K562 (cell line): ENCODE measurements around the gene LTBP1. TPM values are rescaled to one million over a fixed set of nuclear protein-coding genes. Genes with fewer than 3 reads are reported as not detected.

Source experiments
- ATAC-seq: fragments of 200-7000 bp; cut with Tn5 transposase; 3 replicates; pipeline ENCODE4 v1.9.1; 2020; ENCODE audit warnings: moderate library complexity
- BruUV-seq: library from RNA; stranded (reverse); fragments of 400-500 nt; replicated peaks from 2 replicates; lab custom pipeline; 2021; lab: Mats Ljungman, UMichigan
- CTCF ChIA-PET: fragments of 300-600 bp; formaldehyde crosslinking; extraction: SDS; loops from one replicate; lab custom pipeline; 2021; ENCODE audit warnings: low intra/inter-chr PET ratio; lab: Yijun Ruan, JAX
- POLR2A ChIA-PET: fragments of 300-600, 350-650 bp; sonication (Branson Sonifier 250); formaldehyde crosslinking; extraction: SDS; loops from one replicate; lab custom pipeline; 2021; ENCODE audit warnings: antibody characterized with exemption, inconsistent platforms; lab: Yijun Ruan, JAX
- DNase-seq, 4 experiments: peaks; one replicate each; pipeline versions ENCODE4 v3.0.0 to v3.0.0-alpha.2; 2011 to 2018; ENCODE audit warnings: low spot score in 3 of 4, mixed read lengths in 3 of 4; ENCODE audit errors: extremely low read depth in 1 of 4
- FAIRE-seq: peaks from 2 replicates; lab custom pipeline; 2011; peaks lifted over from hg19 to GRCh38; lab: Jason Lieb, UNC
- H2AFZ ChIP-seq: 2 replicates; pipeline ENCODE4 v1.6.0; 2011; ENCODE audit warnings: low read depth, low read length, control low read depth, inconsistent platforms
- H3K27ac ChIP-seq: fragments of 200-600 bp; 3 replicates; pipeline ENCODE4 v1.8.0; 2011; ENCODE audit warnings: low read depth, mild to moderate bottlenecking, control low read depth, inconsistent platforms, low read length, moderate library complexity, mixed read lengths; ENCODE audit errors: extremely low read depth
- H3K27me3 ChIP-seq, 2 experiments: fragments of 300-600 bp in 1 of 2; 2 replicates in 1 of 2; 3 replicates in 1 of 2; pipeline versions ENCODE4 v1.6.0 to v1.8.0; 2011; ENCODE audit warnings: inconsistent platforms in 2 of 2, low read length in 2 of 2, mild to moderate bottlenecking in 1 of 2, mixed read lengths in 1 of 2, moderate library complexity in 1 of 2; ENCODE audit not compliant: control insufficient read depth in 2 of 2, insufficient read depth in 2 of 2
- H3K36me3 ChIP-seq: fragments of 300-600 bp; 3 replicates; pipeline ENCODE4 v1.8.0; 2011; ENCODE audit warnings: mild to moderate bottlenecking, low read length, inconsistent platforms; ENCODE audit not compliant: control insufficient read depth, insufficient read depth
- H3K4me1 ChIP-seq, 2 experiments: fragments of 200-600 bp in 1 of 2; replicated peaks in 1 of 2; 2 replicates in 1 of 2; 3 replicates in 1 of 2; pipeline versions ENCODE4 v1.5.1 to v1.8.0; 2011; ENCODE audit warnings: inconsistent platforms in 2 of 2, low read length in 2 of 2, mild to moderate bottlenecking in 1 of 2, mixed read lengths in 1 of 2, moderate library complexity in 1 of 2; ENCODE audit not compliant: control insufficient read depth in 2 of 2, insufficient read depth in 2 of 2
- H3K4me2 ChIP-seq: 2 replicates; pipeline ENCODE4 v1.6.1; 2011; ENCODE audit warnings: low read length, control low read depth, inconsistent platforms, mixed read lengths; ENCODE audit not compliant: insufficient read depth
- H3K4me3 ChIP-seq: fragments of 200-600 bp; sonication (generic), shearing (Covaris generic); 2 replicates; pipeline ENCODE4 v1.5.1; 2016; ENCODE audit warnings: control low read depth, inconsistent platforms
- H3K79me2 ChIP-seq: fragments of 200-600 bp; 3 replicates; pipeline ENCODE4 v1.8.0; 2011; ENCODE audit warnings: low read length, inconsistent platforms; ENCODE audit not compliant: control insufficient read depth, insufficient read depth
- H3K9ac ChIP-seq, 2 experiments: 2 replicates each; pipeline versions ENCODE4 v1.6.0 to v1.6.1; 2011; ENCODE audit warnings: low read depth in 2 of 2, low read length in 2 of 2, control low read depth in 1 of 2, inconsistent platforms in 1 of 2, mild to moderate bottlenecking in 1 of 2, mixed read lengths in 1 of 2; ENCODE audit not compliant: insufficient read depth in 1 of 2
- H3K9me1 ChIP-seq: one replicate; pipeline ENCODE4 v1.6.0; 2011; ENCODE audit warnings: inconsistent platforms, mild to moderate bottlenecking, low read length, moderate library complexity; ENCODE audit not compliant: control insufficient read depth, insufficient read depth
- H3K9me3 ChIP-seq: replicated peaks from 2 replicates; pipeline ENCODE4 v1.5.1; 2011; ENCODE audit warnings: low read depth, low read length, inconsistent platforms; ENCODE audit not compliant: control insufficient read depth, insufficient read depth
- H4K20me1 ChIP-seq: replicated peaks from 2 replicates; pipeline ENCODE4 v1.6.1; 2011; ENCODE audit warnings: low read length, inconsistent platforms, mixed read lengths; ENCODE audit not compliant: control insufficient read depth, insufficient read depth
- CEBPG ChIP-seq, 3 experiments: fragments of 200-800 bp in 1 of 3; sonication (Bioruptor generic) in 1 of 3; sonication (generic) in 1 of 3; formaldehyde crosslinking in 1 of 3; IDR thresholded peaks in 2 of 3; conservative IDR thresholded peaks in 1 of 3; 2 replicates each; pipeline versions ENCODE4 v1.6.1 to v1.8.0; 2016 to 2022; ENCODE audit warnings: missing compliant biosample characterization in 2 of 3, missing genetic modification characterization in 2 of 3, mild to moderate bottlenecking in 1 of 3, missing genetic modification reagents in 1 of 3
- CHD4 ChIP-seq: fragments of 200-600 bp; sonication (generic); IDR thresholded peaks from 3 replicates; pipeline ENCODE4 v1.6.1; 2012; ENCODE audit warnings: low read depth, mild to moderate bottlenecking, mixed read lengths, low read length, inconsistent platforms; ENCODE audit not compliant: insufficient read depth, insufficient replicate concordance, poor library complexity, severe bottlenecking
- HDAC8 ChIP-seq: fragments of 450-650 bp; IDR thresholded peaks from 2 replicates; pipeline ENCODE4 v1.6.1; 2016; ENCODE audit warnings: mild to moderate bottlenecking, missing genetic modification characterization, moderate library complexity, missing compliant biosample characterization
- MAFG ChIP-seq: fragments of 450-650 bp; conservative IDR thresholded peaks from 2 replicates; pipeline ENCODE4 v1.6.1; 2016; ENCODE audit warnings: missing genetic modification characterization, missing compliant biosample characterization
- RNF219 ChIP-seq: fragments of 250-450 bp; sonication (Bioruptor Pico); IDR thresholded peaks from 2 replicates; pipeline ENCODE4 v1.5.0; 2022; ENCODE audit warnings: mild to moderate bottlenecking
- ZNF551 ChIP-seq: fragments of 250-450 bp; sonication (Bioruptor Pico); IDR thresholded peaks from 2 replicates; pipeline ENCODE4 v1.5.0; 2021; ENCODE audit warnings: mild to moderate bottlenecking, moderate library complexity
- WGBS: fragments of 100-300 bp; shearing (Covaris generic); methylation state at CpG from one replicate; pipeline ENCODE4 v1.1.6; 2016; ENCODE audit warnings: low coverage, mixed read lengths; ENCODE audit not compliant: insufficient coverage; ENCODE audit errors: missing lambda C conversion rate; 5-methylcytosine and 5-hydroxymethylcytosine counted together
- in situ Hi-C: fragments of 300-500 bp; cut with MboI; formaldehyde crosslinking; loops from 4 replicates; pipeline ENCODE4 v1.15.0; 2018; ENCODE audit warnings: inconsistent platforms, mixed read lengths
- intact Hi-C: fragments of 100-400 bp; cut with micrococcal nuclease; formaldehyde crosslinking; loops from 2 replicates; pipeline ENCODE4 v1.14.2; 2022
- polyA plus RNA-seq, 8 experiments: library from polyadenylated mRNA; depleted of rRNA in 4 of 8; stranded (reverse) in 5 of 8; unstranded in 3 of 8; fragments of >200 nt; fragmentation: Nextera tagmentation in 2 of 8; fragmentation: Illumina TruSeq in 1 of 8; extraction: Ambion mirVana in 2 of 8; extraction: Trizol in 1 of 8; gene quantifications; 2 replicates each; pipeline versions ENCODE4 v1.2.1 to v1.2.3, GENCODE V29; 2011 to 2014; ENCODE audit warnings: inconsistent platforms in 1 of 8, missing spikeins in 1 of 8
- total RNA-seq, 7 experiments: library from RNA; depleted of rRNA in 6 of 7; stranded (reverse); fragments of >200 nt in 6 of 7; fragmentation: Illumina TruSeq in 2 of 7; extraction: Trizol in 2 of 7; gene quantifications; 2 replicates each; pipeline versions ENCODE4 v1.2.1 to v1.2.3, GENCODE V29; 2011 to 2021; ENCODE audit warnings: low replicate concordance in 1 of 7
- TF ChIP-seq, protein P1 (sequence below), 2 experiments: fragments of 450-650 bp in 1 of 2; sonication (generic) in 1 of 2; formaldehyde crosslinking; conservative IDR thresholded peaks; 2 replicates each; pipeline versions ENCODE4 v1.4.0 to v1.8.1; 2020 to 2022; ENCODE audit warnings: mild to moderate bottlenecking in 1 of 2, missing genetic modification reagents in 1 of 2
- TF ChIP-seq, protein P2 (sequence below): fragments of 450-650 bp; IDR thresholded peaks from 2 replicates; pipeline ENCODE4 v1.6.1; 2017; ENCODE audit warnings: antibody characterized with exemption

LTBP1 gene
- total and polyA plus RNA-seq, 9 of the 15 experiments (the other 6 are each of a cell fraction or from before 2014, with no cell fraction given), result 3.6 to 16.4 (median 8.5) TPM

- in situ Hi-C loops (no loop called here), intact Hi-C loops (no loop called here)
- POLR2A ChIA-PET, result no interaction called here
- Histone ChIP-seq H2AFZ (no peak overlapping the region), H3K27me3 (no peaks in the 10 kb centered on the region), H3K4me2 (no peak overlapping the region), H3K27ac (no peak overlapping the region), H3K36me3 (no peaks in the 10 kb centered on the region; the same call in 2 of the 3 replicates), H3K79me2 (no peaks in the 10 kb centered on the region), H3K4me1 (peaks cover 0 to 30% of the 10 kb centered on the region in 2 experiments; a peak in 3 of 5 replicates), H3K9ac (no peak overlapping the region), H3K4me3 (no peak overlapping the region), H3K9me3 (no peaks in the 10 kb centered on the region), H3K9me1 (no peaks in the 10 kb centered on the region), H4K20me1 (no peaks in the 10 kb centered on the region)
- CTCF ChIA-PET, result no interaction called here
- no peak for DNase-seq
- WGBS, result 53% methylated on average over 3 of the region's 3 CpGs
- no peak for ATAC-seq
- FAIRE-seq, result no peak
- TF ChIP-seq ZNF551 (CRISPR knock-in tag) (no peak), HDAC8 (tag) (no peak), CEBPG (CRISPR knock-in tag; IDR thresholded peaks at IDR 0.05) (no peak), CEBPG (tag; conservative IDR thresholded peaks at IDR 0.05 in 1 of 2, IDR thresholded peaks at IDR 0.05 in 1 of 2) (0 out of 4 replicates have a peak, but pooled peaks of 1 of the 2 experiments have one; percentile 25), CHD4 (no peak)
- BruUV-seq, result no TSS peak
Observed at GRCh38 chr2:33217406-33217805, 270.7 kb downstream of the LTBP1 start.

DNA sequence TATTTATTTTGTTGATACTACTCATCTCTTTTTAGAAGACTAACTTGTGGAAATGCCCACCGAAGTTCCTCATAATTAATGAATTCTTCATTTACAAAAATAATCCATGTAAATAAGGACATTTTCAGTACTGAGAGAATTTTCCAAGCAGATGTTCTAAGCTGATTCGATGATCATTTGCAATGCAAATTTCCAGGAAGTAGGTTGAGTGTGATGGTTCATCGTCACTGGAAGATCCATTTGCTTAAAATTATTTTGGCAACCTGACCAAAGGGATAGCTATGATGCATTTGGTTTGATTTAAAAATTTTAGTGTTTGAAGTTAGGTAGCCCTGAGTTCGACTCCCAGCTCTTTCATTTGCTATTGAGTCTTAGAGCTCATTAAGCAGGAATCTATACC lies 272.4 kb downstream of the LTBP1 start:
- no peak for DNase-seq
- H3K4me1 ChIP-seq, result peaks cover 0 to 24% of the 10 kb centered on the region in 2 experiments; a peak in 3 of 5 replicates
- H3K27ac ChIP-seq, result no peak overlapping the region
- H2AFZ ChIP-seq, result peak overlapping the region; percentile 73
- H4K20me1 ChIP-seq, result no peaks in the 10 kb centered on the region
- H3K79me2 ChIP-seq, result no peaks in the 10 kb centered on the region
- H3K36me3 ChIP-seq, result no peaks in the 10 kb centered on the region
- 27% methylated on average over 4 of the region's 4 CpGs for WGBS
- BruUV-seq, result no TSS peak
- no peaks in the 10 kb centered on the region for H3K9me3 ChIP-seq
- no peak overlapping the region for H3K4me2 ChIP-seq
- in situ Hi-C loops, result no loop called here
- no peaks in the 10 kb centered on the region for H3K27me3 ChIP-seq
- FAIRE-seq, result no peak
- TF ChIP-seq MAFG (tag) (no peak), RNF219 (no peak)
- TF ChIP-seq, protein P1, sequence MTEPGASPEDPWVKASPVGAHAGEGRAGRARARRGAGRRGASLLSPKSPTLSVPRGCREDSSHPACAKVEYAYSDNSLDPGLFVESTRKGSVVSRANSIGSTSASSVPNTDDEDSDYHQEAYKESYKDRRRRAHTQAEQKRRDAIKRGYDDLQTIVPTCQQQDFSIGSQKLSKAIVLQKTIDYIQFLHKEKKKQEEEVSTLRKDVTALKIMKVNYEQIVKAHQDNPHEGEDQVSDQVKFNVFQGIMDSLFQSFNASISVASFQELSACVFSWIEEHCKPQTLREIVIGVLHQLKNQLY (CRISPR knock-in tag; conservative IDR thresholded peaks at IDR 0.05), result no peak
- TF ChIP-seq, protein P2, sequence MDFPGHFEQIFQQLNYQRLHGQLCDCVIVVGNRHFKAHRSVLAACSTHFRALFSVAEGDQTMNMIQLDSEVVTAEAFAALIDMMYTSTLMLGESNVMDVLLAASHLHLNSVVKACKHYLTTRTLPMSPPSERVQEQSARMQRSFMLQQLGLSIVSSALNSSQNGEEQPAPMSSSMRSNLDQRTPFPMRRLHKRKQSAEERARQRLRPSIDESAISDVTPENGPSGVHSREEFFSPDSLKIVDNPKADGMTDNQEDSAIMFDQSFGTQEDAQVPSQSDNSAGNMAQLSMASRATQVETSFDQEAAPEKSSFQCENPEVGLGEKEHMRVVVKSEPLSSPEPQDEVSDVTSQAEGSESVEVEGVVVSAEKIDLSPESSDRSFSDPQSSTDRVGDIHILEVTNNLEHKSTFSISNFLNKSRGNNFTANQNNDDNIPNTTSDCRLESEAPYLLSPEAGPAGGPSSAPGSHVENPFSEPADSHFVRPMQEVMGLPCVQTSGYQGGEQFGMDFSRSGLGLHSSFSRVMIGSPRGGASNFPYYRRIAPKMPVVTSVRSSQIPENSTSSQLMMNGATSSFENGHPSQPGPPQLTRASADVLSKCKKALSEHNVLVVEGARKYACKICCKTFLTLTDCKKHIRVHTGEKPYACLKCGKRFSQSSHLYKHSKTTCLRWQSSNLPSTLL, result no peak
- no peak overlapping the region for H3K4me3 ChIP-seq
- no peak for ATAC-seq
- no peaks in the 10 kb centered on the region for H3K9me1 ChIP-seq
- intact Hi-C loops, result no loop called here
- CTCF ChIA-PET, result interaction anchor here (1.1 kb wide), 1 partner anchor 120 kb away, joined by 3 read pairs; no protein-coding TSS in a partner anchor
- no peak overlapping the region for H3K9ac ChIP-seq
- POLR2A ChIA-PET, result interaction anchor here (0.7 to 1.9 kb wide), 4 partner anchors 11 to 149 kb away, joined by 3 to 4 read pairs (median 4); no protein-coding TSS in a partner anchor
